ENCODE results near the gene ASB5.

ASB5 gene

DNA sequence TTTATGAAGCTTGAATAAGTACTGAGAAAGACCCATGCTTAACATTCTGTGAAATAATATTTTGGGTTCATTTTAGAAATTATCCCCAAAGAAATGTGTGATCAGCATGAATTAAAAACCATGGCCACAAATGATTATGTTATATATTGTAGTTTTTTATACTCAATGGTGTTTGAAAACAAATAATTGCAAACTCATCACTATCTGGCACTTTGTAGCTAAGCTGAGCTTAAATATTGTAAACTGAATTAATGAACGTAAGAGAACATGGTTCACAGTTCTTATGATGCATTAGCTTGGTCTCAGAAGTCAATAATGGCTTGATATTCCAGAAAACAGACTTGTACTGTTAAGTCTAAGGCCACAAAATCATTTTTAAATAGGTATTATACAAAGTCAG lies 24.6 kb upstream of the ASB5 start:
- TF ChIP-seq, protein P1, sequence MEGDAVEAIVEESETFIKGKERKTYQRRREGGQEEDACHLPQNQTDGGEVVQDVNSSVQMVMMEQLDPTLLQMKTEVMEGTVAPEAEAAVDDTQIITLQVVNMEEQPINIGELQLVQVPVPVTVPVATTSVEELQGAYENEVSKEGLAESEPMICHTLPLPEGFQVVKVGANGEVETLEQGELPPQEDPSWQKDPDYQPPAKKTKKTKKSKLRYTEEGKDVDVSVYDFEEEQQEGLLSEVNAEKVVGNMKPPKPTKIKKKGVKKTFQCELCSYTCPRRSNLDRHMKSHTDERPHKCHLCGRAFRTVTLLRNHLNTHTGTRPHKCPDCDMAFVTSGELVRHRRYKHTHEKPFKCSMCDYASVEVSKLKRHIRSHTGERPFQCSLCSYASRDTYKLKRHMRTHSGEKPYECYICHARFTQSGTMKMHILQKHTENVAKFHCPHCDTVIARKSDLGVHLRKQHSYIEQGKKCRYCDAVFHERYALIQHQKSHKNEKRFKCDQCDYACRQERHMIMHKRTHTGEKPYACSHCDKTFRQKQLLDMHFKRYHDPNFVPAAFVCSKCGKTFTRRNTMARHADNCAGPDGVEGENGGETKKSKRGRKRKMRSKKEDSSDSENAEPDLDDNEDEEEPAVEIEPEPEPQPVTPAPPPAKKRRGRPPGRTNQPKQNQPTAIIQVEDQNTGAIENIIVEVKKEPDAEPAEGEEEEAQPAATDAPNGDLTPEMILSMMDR (IDR thresholded peaks at IDR 0.05; ENCODE audit: borderline replicate concordance, control extremely low read depth, extremely low read depth, insufficient read depth, missing control alignments): no peak
- DNase-seq (ENCODE audit: low spot score): no peak
- in situ Hi-C loops (cut with MboI; ENCODE audit: low sequenced_read_pairs, unreplicated experiment): no loop called here

DNA sequence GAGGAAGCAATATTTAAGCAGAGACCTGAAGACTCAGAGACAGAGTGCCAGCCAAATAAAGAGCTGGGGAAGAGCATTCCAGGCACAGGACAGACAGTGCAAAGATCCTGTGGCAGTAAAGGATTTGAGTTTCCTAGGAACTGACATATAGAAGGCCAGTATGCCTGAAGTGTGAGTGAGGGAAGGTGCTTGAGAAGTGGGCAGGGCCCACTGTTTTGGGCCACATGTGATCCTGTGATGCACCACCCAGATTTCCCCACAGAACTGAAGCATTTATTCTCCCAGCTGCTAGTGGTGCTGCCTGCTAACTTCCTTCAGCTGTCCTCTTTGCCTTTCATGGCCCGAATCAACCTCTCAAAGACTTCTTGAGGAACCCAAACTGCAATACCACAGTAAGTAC lies 23.9 kb upstream of the ASB5 start:
- DNase-seq (ENCODE audit: low spot score): no peak
- in situ Hi-C loops (cut with MboI; ENCODE audit: low sequenced_read_pairs, unreplicated experiment): no loop called here
- TF ChIP-seq, protein P1 (IDR thresholded peaks at IDR 0.05; ENCODE audit: borderline replicate concordance, control extremely low read depth, extremely low read depth, insufficient read depth, missing control alignments): no peak

DNA sequence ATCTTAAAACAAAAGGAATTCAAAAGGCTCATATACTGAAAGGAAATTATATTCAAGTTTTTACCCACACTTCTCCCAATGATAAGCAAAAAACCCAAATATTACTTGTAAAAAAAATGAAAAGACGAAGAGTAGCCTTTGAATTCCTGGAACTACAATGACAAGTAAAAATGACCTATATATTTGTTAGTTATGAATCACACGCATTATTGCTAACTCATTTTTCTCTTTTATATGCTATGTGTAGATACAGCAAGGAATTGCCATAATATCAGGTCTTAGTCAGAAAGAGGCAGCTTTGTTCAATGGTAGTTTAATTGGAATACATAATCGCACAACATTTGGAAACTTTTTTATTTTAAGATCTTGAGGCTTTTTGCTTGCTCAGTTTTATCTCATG lies 22.7 kb upstream of the ASB5 start:
- no peak for DNase-seq (ENCODE audit: low spot score)
- in situ Hi-C loops (cut with MboI; ENCODE audit: low sequenced_read_pairs, unreplicated experiment): no loop called here
- TF ChIP-seq, protein P1 (IDR thresholded peaks at IDR 0.05; ENCODE audit: borderline replicate concordance, control extremely low read depth, extremely low read depth, insufficient read depth, missing control alignments): no peak

DNA sequence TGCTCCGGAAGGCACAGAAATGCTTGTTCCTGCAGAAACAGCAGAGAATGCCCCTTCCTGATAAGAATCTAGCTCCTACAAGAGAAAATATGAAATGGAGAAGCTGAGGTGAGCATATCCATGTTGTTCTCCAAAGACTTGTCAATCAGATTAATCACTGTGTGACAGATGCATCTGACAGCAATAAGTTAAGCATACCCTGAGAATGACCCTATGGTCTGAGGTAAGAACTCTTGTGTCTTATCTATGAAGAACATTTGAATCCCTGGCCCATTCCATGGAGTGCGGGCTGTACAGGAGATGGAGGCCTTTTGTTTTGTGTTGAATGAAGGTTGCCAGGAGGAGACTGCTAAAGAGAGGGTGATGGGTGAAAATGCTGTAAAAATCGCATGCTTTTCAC lies 21.5 kb upstream of the ASB5 start:
- TF ChIP-seq, protein P1 (IDR thresholded peaks at IDR 0.05; ENCODE audit: borderline replicate concordance, control extremely low read depth, extremely low read depth, insufficient read depth, missing control alignments): no peak
- no peak for DNase-seq (ENCODE audit: low spot score)
- in situ Hi-C loops (cut with MboI; ENCODE audit: low sequenced_read_pairs, unreplicated experiment): no loop called here

DNA sequence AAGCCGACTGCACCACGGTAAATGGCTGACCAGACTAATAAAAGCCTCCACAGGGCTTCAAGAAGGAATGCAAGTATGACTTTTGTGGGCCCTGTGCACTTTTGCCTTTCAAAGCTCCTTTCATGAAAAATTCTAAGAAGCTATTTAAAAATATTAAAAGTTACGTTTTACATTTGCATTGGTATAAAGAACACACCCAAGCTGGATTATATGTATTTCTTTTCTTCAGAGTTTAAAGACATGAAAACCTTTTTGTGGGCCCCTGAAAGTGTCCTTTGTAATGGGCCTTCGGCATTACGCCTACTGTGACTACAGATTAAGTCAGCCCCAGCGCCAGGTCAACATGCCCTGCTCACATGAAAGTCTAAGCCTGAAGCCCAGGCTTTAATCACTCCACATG lies 20.5 kb upstream of the ASB5 start:
- DNase-seq (ENCODE audit: low spot score): no peak
- in situ Hi-C loops (cut with MboI; ENCODE audit: low sequenced_read_pairs, unreplicated experiment): no loop called here
- TF ChIP-seq, protein P1 (IDR thresholded peaks at IDR 0.05; ENCODE audit: borderline replicate concordance, control extremely low read depth, extremely low read depth, insufficient read depth, missing control alignments): no peak

DNA sequence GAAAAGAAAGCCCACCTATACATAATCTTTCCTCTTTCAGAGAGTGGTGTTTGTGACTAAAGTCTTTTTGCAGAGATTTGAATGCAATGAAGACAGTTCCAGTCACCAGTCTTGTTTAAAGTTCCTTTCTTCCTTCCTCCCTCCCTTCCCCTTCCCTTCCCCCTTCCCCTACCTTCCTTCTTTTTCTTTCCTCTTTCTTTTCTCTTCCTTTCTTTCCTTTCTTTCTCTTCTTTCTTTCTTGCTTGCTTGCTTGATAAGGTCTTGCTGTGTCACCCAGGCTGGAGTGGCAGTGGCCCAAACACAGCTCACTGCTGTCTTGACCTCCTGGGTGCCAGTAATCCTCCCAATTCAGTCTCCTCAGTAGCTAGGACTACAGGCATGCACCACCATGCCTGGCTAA lies 19.0 kb upstream of the ASB5 start:
- TF ChIP-seq, protein P1 (IDR thresholded peaks at IDR 0.05; ENCODE audit: borderline replicate concordance, control extremely low read depth, extremely low read depth, insufficient read depth, missing control alignments): no peak
- no peak for DNase-seq (ENCODE audit: low spot score)
- in situ Hi-C loops (cut with MboI; ENCODE audit: low sequenced_read_pairs, unreplicated experiment): no loop called here

DNA sequence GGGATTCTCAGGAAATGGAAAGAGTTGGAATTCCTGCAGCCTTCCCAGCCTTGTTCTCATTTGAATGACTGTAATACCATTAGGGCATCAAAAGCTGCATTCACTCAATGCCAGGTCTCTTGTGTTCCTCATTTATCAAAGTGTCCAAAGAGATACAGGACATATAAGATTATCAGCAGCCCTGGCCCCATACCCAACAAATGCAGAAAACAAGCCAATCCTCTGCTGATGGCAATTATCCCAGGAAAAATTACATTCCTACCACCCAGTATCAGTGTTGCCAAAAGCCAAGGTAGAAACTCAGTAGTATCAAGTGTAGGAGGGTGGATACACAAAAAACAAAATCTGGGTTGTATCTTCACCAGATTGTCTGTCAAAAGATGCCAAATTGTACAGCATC lies 18.5 kb upstream of the ASB5 start:
- DNase-seq (ENCODE audit: low spot score): no peak
- TF ChIP-seq, protein P1 (IDR thresholded peaks at IDR 0.05; ENCODE audit: borderline replicate concordance, control extremely low read depth, extremely low read depth, insufficient read depth, missing control alignments): no peak
- in situ Hi-C loops (cut with MboI; ENCODE audit: low sequenced_read_pairs, unreplicated experiment): no loop called here

Measured in GM13976 (cell line).